Liver (tissue), 9 donors: ENCODE results near the gene IFNL2. TPM values are rescaled to one million over a fixed set of nuclear protein-coding genes. Genes with fewer than 3 reads are reported as not detected.

Experiments used
- DNase-seq: peaks from one replicate; pipeline ENCODE4 v3.0.0-alpha.2; 2017; ENCODE audit warnings: low spot score
- H3K27ac ChIP-seq, 2 donors: one replicate each; pipeline ENCODE4 v1.7.0; 2013; ENCODE audit warnings: inconsistent platforms in 2 of 2, low read length in 2 of 2, control low read depth in 1 of 2, low read depth in 1 of 2, mild to moderate bottlenecking in 1 of 2
- H3K27me3 ChIP-seq, 4 donors: one replicate each; pipeline versions ENCODE4 v1.6.1 to v1.7.0; 2013; ENCODE audit warnings: low read length in 3 of 4, inconsistent platforms in 1 of 4, mild to moderate bottlenecking in 1 of 4, moderate library complexity in 1 of 4; ENCODE audit not compliant: control insufficient read depth in 4 of 4, insufficient read depth in 4 of 4
- H3K36me3 ChIP-seq, 4 donors: one replicate each; pipeline versions ENCODE4 v1.6.1 to v1.7.0; 2013; ENCODE audit warnings: low read length in 3 of 4, mild to moderate bottlenecking in 3 of 4, low read depth in 1 of 4, moderate library complexity in 1 of 4; ENCODE audit not compliant: control insufficient read depth in 4 of 4, insufficient read depth in 3 of 4
- H3K4me1 ChIP-seq, 4 donors: one replicate each; pipeline versions ENCODE4 v1.6.1 to v1.7.0; 2013; ENCODE audit warnings: low read length in 3 of 4, mild to moderate bottlenecking in 3 of 4, moderate library complexity in 1 of 4; ENCODE audit not compliant: control insufficient read depth in 4 of 4, insufficient read depth in 4 of 4
- H3K4me3 ChIP-seq, 3 donors: one replicate each; pipeline versions ENCODE4 v1.6.1 to v1.7.0; 2013; ENCODE audit warnings: low read length in 3 of 3, control low read depth in 1 of 3, low read depth in 1 of 3, mild to moderate bottlenecking in 1 of 3
- H3K9ac ChIP-seq, 2 donors: one replicate each; pipeline ENCODE4 v1.7.0; 2013; ENCODE audit warnings: low read length in 2 of 2, mild to moderate bottlenecking in 2 of 2, moderate library complexity in 2 of 2, control low read depth in 1 of 2, low read depth in 1 of 2
- H3K9me3 ChIP-seq, 4 donors: one replicate each; pipeline versions ENCODE4 v1.6.1 to v1.7.0; 2013; ENCODE audit warnings: low read length in 3 of 4; ENCODE audit not compliant: control insufficient read depth in 4 of 4
- ATF3 ChIP-seq: IDR thresholded peaks from 2 replicates; pipeline ENCODE4 v1.6.1; 2016; ENCODE audit warnings: antibody characterized with exemption
- EGR1 ChIP-seq, 2 donors: IDR thresholded peaks; 2 replicates each; pipeline ENCODE4 v1.6.1; 2016 to 2018; ENCODE audit warnings: antibody characterized with exemption in 2 of 2, low read depth in 2 of 2
- FOXA1 ChIP-seq: IDR thresholded peaks from 2 replicates; pipeline ENCODE4 v1.6.1; 2016; ENCODE audit warnings: antibody characterized with exemption
- FOXA2 ChIP-seq: IDR thresholded peaks from 2 replicates; pipeline ENCODE4 v1.6.1; 2016; ENCODE audit warnings: antibody characterized with exemption
- GABPA ChIP-seq, 2 donors: IDR thresholded peaks in 1 of 2; conservative IDR thresholded peaks in 1 of 2; 2 replicates each; pipeline ENCODE4 v1.6.1; 2016; ENCODE audit warnings: antibody characterized with exemption in 2 of 2, mild to moderate bottlenecking in 1 of 2, moderate library complexity in 1 of 2
- HNF4A ChIP-seq, 2 donors: conservative IDR thresholded peaks; 2 replicates each; pipeline ENCODE4 v1.6.1; 2016; ENCODE audit warnings: antibody characterized with exemption in 2 of 2, mild to moderate bottlenecking in 2 of 2
- HNF4G ChIP-seq: IDR thresholded peaks from 2 replicates; pipeline ENCODE4 v1.6.1; 2016; ENCODE audit warnings: antibody characterized with exemption
- JUND ChIP-seq, 2 donors: IDR thresholded peaks; 2 replicates each; pipeline ENCODE4 v1.6.1; 2016; ENCODE audit warnings: antibody characterized with exemption in 2 of 2
- MAX ChIP-seq: IDR thresholded peaks from 2 replicates; pipeline ENCODE4 v1.6.1; 2016; ENCODE audit warnings: antibody characterized with exemption
- NR2F2 ChIP-seq: IDR thresholded peaks from 2 replicates; pipeline ENCODE4 v1.6.1; 2016; ENCODE audit warnings: antibody characterized with exemption
- RAD21 ChIP-seq, 2 donors: IDR thresholded peaks; 2 replicates each; pipeline ENCODE4 v1.6.1; 2016; ENCODE audit warnings: antibody characterized with exemption in 2 of 2, mild to moderate bottlenecking in 2 of 2
- RXRA ChIP-seq, 2 donors: IDR thresholded peaks; 2 replicates each; pipeline ENCODE4 v1.6.1; 2017 to 2018; ENCODE audit warnings: antibody characterized with exemption in 2 of 2, mild to moderate bottlenecking in 1 of 2
- SP1 ChIP-seq: IDR thresholded peaks from 2 replicates; pipeline ENCODE4 v1.6.1; 2018; ENCODE audit warnings: antibody characterized with exemption, mild to moderate bottlenecking
- TAF1 ChIP-seq: conservative IDR thresholded peaks from 2 replicates; pipeline ENCODE4 v1.6.1; 2016; ENCODE audit warnings: antibody characterized with exemption, mild to moderate bottlenecking
- YY1 ChIP-seq: IDR thresholded peaks from 2 replicates; pipeline ENCODE4 v1.6.1; 2016; ENCODE audit warnings: antibody characterized with exemption, mild to moderate bottlenecking
- WGBS: extraction: QIAGEN DNeasy Blood & Tissue Kit; methylation state at CpG from one replicate; pipeline ENCODE4 v1.1.7; 2013; 5-methylcytosine and 5-hydroxymethylcytosine counted together
- polyA plus RNA-seq, 2 donors: library from polyadenylated mRNA; stranded (reverse) in 1 of 2; unstranded in 1 of 2; fragments of 200-250 nt in 1 of 2; fragments of >200 nt in 1 of 2; fragmentation: Nextera tagmentation in 1 of 2; extraction: Ambion mirVana in 1 of 2; gene quantifications; one replicate each; pipeline versions ENCODE4 v1.2.1 to v1.2.3, GENCODE V29; 2013 to 2015
- total RNA-seq, 2 donors: library from RNA; depleted of rRNA; stranded (reverse); fragments of >200 nt; gene quantifications; one replicate each; pipeline ENCODE4 v1.2.3, GENCODE V29; 2014
- TF ChIP-seq, protein P1 (sequence below): fragments of 150-350 bp; IDR thresholded peaks from 2 replicates; pipeline ENCODE4 v1.5.1; 2017; ENCODE audit warnings: improper control_type of control experiment, low read depth, low read length; ENCODE audit not compliant: missing input control
- TF ChIP-seq, protein P2 (sequence below): IDR thresholded peaks from 2 replicates; pipeline ENCODE4 v1.6.1; 2016; ENCODE audit warnings: antibody characterized with exemption, mild to moderate bottlenecking
- TF ChIP-seq, protein P3 (sequence below): IDR thresholded peaks from 2 replicates; pipeline ENCODE4 v1.6.1; 2016; ENCODE audit warnings: antibody characterized with exemption
- donor health status: healthy.
- donor health status: healthy.
- donor health status: healthy.
- donor health status: healthy.
- donor health status: healthy.

Gene IFNL2
- total and polyA plus RNA-seq, 4 donors: not detected

DNA sequence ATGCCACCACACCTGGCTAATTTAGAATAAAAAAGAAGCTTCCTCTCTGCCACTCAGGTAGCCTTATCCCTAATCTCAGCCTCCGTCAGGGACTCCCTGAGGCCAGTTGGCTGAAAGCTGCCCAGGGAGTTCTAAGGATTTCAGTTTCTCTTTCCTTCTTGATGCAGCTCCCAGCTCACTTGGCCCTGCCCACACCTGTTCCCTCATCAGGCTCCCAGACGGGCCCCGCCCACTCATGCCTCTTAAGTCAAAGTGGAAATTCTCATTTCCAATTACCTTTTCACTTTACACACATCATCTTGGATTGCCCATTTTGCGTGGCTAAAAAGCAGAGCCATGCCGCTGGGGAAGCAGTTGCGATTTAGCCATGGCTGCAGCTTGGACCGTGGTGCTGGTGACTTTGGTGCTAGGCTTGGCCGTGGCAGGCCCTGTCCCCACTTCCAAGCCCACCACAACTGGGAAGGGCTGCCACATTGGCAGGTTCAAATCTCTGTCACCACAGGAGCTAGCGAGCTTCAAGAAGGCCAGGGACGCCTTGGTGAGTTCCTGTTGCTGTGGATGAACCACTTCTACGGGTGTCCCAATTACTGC, 28.0 kb downstream of the IFNL2 start, which contains the start of gene IFNL1:
Gene IFNL1, plus strand, starts transcription at position 353 of the 591 bp plus-strand sequence. Its CDS starts 15 bp downstream, at position 368.
- DNase-seq: no peak
- Histone ChIP-seq H3K27ac (no peak within 1 kb of the TSS), H3K4me1 (no peaks in the 10 kb centered on the region), H3K9ac (no peak within 1 kb of the TSS), H3K27me3 (no peaks in the 10 kb centered on the region), H3K36me3 (no peaks in the 10 kb centered on the region), H3K4me3 (no peak within 1 kb of the TSS), H3K9me3 (no peaks in the 10 kb centered on the region)
- WGBS: 87% methylated on average over 11 of the region's 11 CpGs
- TF ChIP-seq, protein P1, sequence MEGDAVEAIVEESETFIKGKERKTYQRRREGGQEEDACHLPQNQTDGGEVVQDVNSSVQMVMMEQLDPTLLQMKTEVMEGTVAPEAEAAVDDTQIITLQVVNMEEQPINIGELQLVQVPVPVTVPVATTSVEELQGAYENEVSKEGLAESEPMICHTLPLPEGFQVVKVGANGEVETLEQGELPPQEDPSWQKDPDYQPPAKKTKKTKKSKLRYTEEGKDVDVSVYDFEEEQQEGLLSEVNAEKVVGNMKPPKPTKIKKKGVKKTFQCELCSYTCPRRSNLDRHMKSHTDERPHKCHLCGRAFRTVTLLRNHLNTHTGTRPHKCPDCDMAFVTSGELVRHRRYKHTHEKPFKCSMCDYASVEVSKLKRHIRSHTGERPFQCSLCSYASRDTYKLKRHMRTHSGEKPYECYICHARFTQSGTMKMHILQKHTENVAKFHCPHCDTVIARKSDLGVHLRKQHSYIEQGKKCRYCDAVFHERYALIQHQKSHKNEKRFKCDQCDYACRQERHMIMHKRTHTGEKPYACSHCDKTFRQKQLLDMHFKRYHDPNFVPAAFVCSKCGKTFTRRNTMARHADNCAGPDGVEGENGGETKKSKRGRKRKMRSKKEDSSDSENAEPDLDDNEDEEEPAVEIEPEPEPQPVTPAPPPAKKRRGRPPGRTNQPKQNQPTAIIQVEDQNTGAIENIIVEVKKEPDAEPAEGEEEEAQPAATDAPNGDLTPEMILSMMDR: no peak
- TF ChIP-seq RXRA (IDR thresholded peaks at IDR 0.05): no peak
- TF ChIP-seq TAF1: no peak
- no peak for TF ChIP-seq SP1
- no peak for TF ChIP-seq GABPA (IDR thresholded peaks at IDR 0.05 in 1 of 2, conservative IDR thresholded peaks at IDR 0.05 in 1 of 2)
- no peak for TF ChIP-seq JUND (IDR thresholded peaks at IDR 0.05)
- no peak for TF ChIP-seq RAD21 (IDR thresholded peaks at IDR 0.05)
- TF ChIP-seq NR2F2: no peak
- no peak for TF ChIP-seq YY1
- TF ChIP-seq FOXA2: no peak
- TF ChIP-seq EGR1 (IDR thresholded peaks at IDR 0.05; ENCODE audit: low read depth in 2 of 2): no peak
- no peak for TF ChIP-seq HNF4A (conservative IDR thresholded peaks at IDR 0.05)
- TF ChIP-seq FOXA1: no peak
- TF ChIP-seq, protein P2, sequence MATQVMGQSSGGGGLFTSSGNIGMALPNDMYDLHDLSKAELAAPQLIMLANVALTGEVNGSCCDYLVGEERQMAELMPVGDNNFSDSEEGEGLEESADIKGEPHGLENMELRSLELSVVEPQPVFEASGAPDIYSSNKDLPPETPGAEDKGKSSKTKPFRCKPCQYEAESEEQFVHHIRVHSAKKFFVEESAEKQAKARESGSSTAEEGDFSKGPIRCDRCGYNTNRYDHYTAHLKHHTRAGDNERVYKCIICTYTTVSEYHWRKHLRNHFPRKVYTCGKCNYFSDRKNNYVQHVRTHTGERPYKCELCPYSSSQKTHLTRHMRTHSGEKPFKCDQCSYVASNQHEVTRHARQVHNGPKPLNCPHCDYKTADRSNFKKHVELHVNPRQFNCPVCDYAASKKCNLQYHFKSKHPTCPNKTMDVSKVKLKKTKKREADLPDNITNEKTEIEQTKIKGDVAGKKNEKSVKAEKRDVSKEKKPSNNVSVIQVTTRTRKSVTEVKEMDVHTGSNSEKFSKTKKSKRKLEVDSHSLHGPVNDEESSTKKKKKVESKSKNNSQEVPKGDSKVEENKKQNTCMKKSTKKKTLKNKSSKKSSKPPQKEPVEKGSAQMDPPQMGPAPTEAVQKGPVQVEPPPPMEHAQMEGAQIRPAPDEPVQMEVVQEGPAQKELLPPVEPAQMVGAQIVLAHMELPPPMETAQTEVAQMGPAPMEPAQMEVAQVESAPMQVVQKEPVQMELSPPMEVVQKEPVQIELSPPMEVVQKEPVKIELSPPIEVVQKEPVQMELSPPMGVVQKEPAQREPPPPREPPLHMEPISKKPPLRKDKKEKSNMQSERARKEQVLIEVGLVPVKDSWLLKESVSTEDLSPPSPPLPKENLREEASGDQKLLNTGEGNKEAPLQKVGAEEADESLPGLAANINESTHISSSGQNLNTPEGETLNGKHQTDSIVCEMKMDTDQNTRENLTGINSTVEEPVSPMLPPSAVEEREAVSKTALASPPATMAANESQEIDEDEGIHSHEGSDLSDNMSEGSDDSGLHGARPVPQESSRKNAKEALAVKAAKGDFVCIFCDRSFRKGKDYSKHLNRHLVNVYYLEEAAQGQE: no peak
- TF ChIP-seq, protein P3, sequence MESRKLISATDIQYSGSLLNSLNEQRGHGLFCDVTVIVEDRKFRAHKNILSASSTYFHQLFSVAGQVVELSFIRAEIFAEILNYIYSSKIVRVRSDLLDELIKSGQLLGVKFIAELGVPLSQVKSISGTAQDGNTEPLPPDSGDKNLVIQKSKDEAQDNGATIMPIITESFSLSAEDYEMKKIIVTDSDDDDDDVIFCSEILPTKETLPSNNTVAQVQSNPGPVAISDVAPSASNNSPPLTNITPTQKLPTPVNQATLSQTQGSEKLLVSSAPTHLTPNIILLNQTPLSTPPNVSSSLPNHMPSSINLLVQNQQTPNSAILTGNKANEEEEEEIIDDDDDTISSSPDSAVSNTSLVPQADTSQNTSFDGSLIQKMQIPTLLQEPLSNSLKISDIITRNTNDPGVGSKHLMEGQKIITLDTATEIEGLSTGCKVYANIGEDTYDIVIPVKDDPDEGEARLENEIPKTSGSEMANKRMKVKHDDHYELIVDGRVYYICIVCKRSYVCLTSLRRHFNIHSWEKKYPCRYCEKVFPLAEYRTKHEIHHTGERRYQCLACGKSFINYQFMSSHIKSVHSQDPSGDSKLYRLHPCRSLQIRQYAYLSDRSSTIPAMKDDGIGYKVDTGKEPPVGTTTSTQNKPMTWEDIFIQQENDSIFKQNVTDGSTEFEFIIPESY: no peak
- no peak for TF ChIP-seq HNF4G
- no peak for TF ChIP-seq ATF3
- TF ChIP-seq MAX: no peak
